COLO668 (cell line): ENCODE data around the gene ZDHHC8.
"Not testable (repeated sequence)": the region's sequence is repeated elsewhere in the genome, so short reads cannot be mapped to it uniquely, and the experiment has no call there.

ENCODE experiments used
- DNase-seq: peaks from one replicate; lab custom pipeline; 2025; ENCODE audit not compliant: unreplicated experiment; lab: John Stamatoyannopoulos, UW

ZDHHC8 gene

DNA sequence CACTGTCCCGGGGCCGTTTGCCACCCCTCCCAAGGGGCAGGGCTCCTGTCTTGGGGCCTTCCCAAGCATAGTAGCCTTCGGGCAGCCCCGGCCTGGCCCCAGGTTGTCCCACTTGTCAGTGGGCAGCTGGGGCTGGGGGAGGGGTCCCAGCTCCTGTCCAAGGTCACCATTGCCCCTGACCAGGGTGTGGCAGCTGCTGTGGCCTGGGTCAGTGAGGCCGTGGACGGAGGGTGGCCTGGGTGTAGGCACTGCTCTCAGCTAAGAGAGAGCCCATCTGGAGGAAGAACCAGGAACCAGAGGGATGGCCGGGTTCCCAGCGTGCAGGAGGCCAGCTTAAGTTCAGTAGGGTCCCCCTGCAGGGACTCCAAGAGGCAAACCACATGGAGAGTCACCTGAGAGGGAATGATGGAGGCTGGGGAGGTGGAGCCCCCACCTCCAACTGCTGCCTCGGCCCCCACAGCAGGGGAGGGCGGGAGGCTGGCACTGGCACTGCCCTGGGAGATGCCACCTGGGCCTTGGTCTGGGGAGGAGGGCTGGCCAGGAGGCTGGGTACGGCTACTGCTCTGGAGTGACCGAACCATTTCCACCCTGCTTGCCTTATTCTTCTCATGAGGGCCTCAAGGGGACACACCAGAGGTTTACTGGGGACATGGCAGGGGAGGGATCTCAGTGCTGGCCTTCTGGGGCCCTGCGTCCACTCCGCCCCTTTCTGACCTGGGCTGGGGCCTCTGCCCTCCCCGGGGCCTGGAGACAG, 26.0 kb downstream of the ZDHHC8 start:
- no peak for DNase-seq

DNA sequence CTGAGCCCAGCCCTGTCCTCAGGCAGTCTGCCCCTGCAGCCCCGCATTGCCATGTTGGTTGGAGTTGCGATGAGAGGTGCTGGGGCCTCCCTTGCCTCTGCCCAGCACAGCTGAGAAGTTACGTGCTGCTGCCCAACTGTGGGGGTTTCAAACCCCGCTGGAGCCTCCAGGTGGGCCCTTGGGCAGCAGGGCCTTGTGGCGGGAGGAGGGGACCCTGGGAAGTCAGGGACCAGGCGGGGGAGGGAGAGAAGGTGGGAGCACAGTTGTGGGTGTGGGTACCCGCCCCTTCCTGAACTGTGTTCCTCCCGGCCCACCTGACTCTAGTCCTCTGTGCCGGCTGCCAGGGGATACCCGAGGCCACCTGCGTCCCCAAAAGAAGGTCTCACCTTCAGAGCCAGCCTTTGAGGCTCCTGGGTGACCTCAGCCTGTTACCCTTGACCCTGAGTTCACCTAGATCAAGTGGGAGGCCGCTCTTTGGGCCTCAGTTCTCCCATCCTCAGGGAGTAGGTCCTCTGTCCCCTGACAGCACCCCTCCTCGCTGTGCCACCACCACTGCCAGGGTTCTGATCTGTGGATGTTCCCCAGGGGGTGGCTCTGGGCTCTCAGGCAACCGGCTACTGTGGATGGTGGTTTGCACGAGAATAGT, 26.9 kb downstream of the ZDHHC8 start:
- DNase-seq = no peak

DNA sequence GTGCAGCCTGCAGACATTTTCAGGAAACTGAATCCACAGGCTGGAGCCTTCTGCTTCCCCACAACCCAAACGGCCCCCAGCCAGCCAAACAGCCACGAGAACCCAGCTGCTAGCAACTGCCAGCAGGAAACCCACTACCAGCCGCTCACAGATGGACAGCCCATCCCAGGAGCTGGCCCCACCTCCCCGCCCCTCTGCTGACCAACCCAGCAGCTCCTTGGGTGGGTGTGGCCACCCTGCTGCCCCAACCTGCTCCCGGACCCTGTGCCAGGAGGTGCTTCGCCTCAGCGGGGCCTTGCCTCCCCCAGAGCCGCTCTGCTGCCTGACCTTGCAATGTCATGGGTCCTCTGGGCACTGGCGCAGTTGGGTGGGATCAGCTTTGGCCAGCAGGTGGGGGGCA, 27.5 kb downstream of the ZDHHC8 start:
- DNase-seq = no peak

DNA sequence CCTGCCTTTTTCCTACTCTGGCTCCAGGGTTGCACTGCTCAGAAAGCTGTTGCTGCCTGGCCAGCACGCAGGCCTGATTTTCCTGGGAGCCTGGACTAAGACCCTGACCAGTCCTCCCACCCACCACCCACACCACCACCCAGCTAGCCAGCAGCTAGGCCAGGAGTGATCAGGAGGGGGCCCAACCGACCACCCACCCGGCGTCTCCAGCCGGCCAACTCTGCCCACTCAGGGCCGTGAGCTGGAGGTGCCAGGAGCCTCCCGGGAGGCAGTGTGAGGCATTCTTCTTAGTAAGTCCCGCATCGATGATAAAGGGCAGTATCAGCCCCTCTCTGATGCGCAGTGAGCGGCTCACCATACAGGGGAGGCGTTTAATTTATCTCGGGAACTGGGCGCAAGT, 27.9 kb downstream of the ZDHHC8 start:
- not testable (repeated sequence) for DNase-seq

DNA sequence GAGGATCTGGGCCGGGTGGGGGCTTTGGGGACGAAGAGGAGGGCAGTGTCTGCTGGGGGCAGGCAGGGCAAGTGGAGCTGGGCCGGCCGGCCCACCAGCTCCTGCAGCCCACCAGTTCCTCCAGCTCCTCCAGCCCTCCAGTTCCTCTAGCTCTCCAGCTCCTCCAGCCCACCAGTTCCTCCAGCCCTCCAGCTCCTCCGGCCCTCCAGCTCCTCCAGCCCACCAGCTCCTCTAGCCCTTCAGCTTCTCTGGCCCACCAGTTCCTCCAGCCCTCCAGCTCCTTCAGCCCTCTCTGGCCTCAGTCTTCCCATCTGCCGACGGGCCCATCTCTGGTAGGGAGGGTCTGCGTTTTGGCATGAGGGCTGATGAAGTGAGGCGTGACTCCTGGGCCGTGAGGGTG, 28.4 kb downstream of the ZDHHC8 start:
- DNase-seq = no peak

DNA sequence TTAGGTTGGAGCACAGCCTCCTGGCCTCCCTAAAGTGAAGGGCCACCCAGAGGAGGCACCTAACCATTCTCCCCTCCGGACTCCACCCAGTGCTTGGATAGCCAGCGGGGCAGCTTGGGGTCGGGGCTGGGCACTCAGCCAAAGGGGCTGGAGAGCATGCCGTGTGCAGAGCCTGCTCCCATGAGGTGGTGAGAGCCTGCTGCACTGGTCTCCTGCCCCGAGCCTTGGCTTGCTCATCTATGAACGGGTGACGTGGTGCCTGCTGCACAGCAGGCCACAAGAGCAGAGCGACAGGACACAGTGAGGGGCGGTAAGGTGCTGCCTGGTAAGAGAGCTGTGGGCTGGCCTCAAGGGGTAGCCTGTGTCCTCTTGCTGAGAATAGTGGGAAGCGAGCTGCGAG, 33.3 kb downstream of the ZDHHC8 start:
- DNase-seq = no peak

DNA sequence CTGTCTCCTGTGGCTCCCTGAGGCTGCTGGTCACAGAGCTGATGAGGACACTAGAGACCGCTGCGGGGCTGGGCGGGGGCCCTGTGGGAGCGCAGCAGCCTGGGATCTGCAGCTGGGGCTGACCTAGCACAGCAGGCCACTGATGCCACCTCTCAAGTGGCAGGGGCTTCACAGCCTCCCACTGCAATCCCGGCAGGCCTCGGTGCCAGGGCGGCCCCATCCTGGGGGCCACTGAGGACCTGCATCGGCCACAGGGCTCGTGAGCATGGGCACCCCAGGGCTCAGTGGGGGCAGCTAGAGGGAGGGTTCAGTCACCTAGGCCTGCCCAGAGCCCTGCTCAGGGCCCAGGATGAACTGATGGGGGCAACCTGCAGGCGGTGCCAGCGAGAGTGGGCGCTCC, 33.8 kb downstream of the ZDHHC8 start:
- DNase-seq = no peak

DNA sequence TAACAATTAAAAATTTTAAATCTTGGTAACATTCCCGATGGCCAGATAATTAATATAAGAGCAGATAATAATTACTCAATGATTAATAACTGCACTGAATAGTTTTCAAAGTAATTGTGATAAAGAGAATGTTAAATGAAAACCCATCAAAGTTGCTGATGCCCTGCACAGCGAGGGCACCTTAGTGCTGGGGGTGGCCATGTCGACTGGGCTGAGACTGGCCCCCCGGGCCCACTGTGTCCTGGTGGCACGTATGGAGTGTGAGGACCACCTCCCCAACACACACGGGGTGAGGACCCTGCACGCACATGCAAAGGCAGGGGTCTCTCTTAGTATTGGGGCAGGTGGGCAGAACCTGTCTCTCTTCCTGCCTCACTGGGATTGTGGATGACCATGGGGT, 34.3 kb downstream of the ZDHHC8 start:
- no peak for DNase-seq

DNA sequence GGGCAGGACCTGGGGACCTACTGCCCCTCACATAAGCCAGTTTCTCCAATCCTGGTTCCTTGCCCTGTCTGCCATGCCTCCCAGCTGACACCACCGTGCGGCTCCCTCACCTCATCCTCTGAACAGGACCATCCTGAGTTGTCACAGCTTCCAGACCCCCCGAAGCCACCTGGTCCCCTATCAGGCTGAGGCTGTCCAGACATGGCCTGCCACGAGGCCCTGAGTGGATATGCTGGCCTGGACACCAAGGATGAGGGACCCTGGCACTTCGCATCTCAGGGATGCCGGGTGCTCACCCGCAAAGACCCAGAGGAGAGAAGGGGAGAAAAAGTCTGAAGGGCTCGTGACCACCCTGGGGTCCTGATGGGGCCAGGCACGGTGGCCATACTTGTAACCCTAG, 35.1 kb downstream of the ZDHHC8 start:
- DNase-seq = no peak

DNA sequence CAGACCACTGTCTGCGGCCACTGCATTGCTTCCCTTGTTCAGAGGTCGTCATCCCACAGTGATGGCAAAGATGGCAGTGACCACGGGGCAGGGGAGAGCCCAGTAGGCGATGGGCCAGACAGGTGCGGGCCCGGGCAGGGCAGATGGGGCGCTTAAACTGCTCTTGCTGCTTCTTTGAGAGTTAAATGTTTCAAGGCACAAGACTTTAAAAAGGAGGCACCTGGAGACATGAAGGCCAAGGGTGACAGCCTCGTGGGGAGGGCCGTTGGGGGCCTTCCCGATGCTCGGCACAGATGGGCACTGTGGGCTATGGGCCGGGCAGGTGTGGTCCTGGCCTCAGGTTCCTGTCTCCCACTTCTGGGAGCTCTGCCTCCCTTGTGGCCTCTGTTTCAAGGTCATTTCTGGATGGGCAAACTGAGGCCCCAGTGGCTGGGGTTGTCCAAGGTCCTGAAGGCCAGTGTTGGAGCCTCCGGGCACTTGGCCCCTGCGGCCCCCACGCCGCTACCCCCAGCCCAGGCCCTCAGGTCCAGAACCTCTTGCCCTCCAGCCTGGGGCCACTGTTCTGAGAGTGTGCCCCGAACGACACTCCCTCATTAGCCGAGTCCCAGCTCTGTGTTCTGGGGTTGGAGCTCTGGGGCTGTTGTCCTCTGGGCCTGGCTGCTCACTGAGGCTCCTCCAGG, 36.2 kb downstream of the ZDHHC8 start:
- no peak for DNase-seq

DNA sequence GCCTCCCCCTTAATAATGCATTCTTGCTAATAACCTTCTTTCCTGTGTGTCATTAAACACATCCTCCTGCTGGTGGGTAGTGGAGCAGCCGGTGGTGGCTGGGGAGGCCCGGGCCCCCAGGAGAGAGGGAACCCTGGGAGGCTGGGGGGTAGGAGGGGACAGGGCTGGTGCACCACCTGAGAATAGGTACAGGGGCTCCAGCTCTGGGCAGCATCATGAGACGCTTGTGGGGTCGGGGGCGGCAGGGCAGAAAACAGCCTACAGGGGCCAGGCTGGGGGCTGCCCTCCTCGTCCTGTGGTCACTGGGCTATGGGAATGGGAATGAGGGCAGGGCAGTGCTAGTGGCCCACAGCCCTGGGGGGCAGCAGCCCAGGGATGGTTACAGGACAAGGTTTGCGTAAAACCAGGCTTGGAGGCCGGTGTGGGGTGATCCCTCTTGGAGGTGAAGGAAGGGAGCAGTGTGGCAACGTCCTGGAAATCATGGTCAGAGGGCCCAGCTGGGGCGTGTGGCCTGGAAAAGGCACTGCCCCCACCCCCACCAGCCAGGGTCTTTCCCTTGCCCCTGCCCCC, 37.7 kb downstream of the ZDHHC8 start:
- no peak for DNase-seq

DNA sequence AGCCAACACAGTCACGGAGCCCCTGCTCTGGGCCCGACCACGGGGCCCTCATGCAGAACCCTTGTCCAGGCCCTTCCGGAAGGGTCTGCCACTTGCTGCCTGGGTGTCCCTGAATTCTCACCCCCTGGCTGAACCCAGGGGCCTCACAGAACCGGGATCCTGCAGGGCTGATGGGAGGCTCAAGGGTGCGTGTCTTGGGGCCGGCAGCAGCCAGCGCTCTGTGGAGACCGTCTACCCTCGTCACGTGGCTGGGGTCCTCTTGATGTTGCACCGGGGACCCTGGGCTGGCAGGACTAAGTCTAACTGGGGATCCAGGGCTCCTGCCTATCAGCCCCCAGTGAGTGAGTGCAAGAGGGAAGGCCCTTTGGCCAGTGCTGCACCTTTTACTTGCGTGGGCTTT, 38.6 kb downstream of the ZDHHC8 start:
- DNase-seq = no peak

DNA sequence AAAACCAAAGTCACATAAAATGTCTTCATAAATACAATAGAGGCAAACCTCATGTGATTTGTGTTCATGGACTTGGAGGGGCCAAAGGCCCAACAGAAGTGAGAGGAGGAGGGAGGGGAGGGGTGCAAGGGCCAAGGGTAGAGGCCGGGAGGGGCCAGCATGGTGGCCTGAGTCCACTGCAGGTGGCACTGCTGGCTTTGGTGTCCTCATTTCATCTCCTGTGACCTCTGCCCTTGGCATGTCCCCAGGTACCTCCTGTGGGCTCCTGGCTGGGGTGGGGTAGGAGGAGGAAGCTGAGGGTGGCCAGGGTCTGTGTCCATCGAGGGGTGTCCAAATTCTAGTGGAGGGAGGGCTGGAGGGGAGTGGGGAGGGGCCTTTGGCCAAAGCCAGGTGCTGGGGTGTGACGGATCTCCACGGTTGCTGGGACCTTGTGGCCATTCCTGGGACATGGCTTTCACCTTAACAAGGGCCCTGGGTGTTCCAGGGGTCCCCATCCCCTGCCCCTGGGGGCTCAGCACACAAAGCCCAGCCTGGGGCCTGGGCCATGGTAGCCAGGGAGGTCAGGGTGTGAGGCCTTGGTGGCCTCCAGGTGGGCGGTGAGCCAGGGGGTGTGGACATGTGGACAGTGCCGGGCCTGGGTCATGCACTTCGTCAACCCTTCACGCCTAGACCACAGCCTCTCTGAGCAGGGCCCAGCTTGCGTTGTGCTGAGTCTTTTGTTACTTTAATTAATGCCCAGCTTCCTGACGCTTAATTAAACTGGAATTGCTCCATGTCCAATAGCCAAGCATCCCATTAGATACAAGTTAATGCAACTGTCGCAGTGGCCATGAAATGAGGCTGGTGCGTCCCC, 39.9 kb downstream of the ZDHHC8 start:
- DNase-seq = no peak

DNA sequence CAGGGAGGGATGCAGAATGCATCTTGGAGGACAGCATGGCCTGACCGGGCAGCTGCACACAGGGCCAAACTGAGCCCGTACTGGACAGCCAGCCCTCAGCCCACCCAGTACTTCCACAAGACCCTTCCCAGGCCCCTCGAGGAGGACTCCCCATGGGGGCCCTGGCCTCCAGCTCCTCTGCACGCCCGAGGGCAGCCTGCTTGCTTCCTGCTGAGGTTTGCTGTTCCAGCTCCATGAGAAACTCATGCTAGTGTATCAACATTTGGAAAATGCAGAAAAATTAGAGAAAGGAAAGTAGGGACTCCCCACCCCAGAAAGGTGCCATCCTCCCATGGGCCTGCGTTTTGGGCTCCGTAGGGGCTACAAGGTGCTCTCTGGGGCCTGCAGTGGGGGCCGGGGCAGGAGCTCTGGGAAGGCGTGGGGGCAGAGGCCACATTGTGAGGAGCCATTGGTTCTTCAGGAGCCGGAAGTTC, 40.6 kb downstream of the ZDHHC8 start:
- no peak for DNase-seq

DNA sequence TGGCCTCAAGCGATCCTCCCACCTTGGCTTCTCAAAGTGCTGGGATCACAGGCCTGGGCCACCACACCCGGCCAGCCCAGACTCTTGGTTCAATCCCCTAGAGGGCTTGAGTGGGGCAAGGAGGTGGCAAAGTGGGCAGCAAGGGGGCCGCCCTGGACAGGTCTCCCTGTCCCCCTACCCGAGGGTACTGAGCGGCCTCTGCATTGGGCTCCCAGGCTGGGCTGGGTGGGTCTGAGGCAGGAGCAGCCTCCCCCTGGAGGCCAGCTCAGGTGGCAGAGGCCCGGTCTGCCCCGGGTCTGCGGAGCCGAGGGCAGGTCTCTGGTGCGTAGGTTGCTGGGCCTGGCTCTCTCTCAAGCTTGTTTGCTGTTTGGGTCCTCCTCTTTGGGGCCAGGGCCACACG, 41.6 kb downstream of the ZDHHC8 start:
- DNase-seq = no peak

DNA sequence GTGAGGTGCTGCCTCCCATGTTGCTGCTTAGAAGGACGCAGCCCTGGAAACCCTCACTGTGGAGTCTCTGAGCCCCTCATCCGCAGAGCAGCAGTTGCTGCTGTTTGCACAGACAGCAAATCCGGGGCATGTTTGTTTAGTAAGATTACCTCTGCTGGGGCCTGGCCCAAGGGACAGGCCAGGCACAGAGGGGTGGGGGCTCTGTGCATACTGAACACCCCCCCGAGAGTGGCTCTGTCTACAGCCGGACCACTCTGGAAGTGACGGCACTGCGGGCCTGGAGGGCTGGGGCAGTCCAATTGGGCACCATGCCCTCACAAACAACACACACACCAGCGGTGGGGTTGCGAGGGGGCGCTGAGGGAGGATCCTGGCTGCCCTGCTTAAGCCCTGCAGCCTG, 42.2 kb downstream of the ZDHHC8 start:
- peak; percentile 26 for DNase-seq

DNA sequence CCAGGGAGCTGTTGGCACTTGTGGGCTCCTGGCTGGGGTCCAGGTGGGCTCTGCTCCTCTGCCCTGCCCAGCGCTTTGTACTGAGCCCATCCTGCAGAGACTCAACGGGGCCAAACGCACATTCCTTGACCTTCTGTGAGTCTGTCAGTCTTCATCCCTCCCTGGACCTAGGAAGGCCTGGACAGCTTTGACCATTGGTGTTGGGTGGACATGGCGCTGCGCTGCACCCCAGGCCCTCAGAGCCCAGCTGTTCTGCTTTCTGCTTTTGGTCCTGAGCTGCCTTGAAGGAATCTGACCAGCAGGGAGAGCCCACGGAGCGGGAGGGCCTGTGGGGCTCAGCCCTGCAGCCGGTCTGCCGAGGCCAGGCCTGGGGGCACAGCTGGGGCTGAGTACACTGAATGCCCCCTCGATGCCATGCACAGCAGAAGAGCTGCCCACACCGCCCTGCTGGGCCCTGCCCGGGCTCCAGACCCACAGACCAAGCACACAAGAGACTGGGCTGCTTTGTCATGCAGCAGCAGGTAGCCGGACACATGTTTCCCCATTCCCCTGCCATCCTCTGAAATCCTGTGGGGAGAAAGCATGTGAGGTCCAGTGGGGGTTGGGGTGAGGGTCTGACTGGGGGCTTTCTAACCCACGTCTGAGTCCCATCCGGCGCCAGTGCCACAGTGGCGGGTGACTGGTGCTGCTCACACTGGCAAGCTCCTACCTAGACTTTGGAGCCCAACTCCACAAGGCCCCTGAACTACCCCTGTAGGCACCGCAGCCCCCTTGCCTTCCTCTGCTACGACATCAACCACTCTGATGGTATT, 43.4 kb downstream of the ZDHHC8 start:
- DNase-seq = no peak

DNA sequence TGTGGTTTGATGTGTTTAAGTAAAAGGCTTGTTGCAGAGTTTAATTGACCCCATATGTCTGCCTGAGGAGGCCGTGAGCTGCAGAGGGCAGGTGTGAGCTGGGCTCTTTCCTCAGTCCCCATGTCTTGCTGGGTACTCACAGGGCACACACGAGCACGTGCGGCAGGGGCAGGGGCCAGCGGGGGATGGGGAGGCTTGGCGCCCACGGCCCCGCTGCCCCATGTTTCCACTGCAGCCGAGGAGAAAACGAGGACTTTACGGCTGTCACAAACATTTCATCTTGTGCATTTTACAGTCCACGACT, 43.9 kb downstream of the ZDHHC8 start:
- DNase-seq = no peak

DNA sequence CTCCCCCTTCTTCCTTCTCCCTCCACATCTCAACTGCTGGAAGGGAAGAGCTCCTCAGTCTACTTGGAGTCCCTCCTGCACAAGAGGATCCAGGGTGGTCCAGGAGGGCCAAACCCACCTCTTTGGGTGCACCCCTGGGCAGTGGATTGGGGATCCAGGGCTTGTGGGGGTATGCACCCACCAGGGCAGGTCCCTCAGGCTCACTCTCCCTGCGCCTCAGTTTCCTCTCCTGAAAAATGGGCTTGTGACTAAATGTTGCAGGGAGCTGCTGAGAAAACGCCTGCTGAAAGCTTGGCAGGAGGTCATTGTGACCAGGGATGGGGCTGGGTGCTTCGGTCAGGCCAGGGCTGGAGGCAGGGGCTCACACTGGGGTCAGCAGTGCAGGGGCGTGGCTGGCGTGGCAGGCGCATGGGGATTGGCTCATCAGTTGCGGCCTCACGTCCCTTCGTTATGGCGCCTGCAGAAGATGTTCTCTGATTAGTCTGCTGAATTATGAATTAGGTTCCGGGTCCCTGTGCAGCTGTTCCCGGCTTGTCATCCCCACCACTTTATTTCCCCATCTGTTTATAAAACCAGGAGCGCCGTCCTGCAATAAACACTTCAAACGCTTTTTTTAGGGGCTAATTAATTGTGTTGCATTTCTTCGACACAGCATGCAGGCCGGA, 44.9 kb downstream of the ZDHHC8 start:
- DNase-seq = no peak
